Nephron (organoid): Measurements from ENCODE around the gene STX7.

Source experiments
- H3K27ac Mint-ChIP-seq, 3 experiments: 2 replicates each; pipeline ENCODE4 v1.8.0; 2020; ENCODE audit warnings: mixed read lengths in 3 of 3, mild to moderate bottlenecking in 2 of 3, moderate library complexity in 1 of 3
- H3K27me3 Mint-ChIP-seq: 2 replicates; pipeline ENCODE4 v1.8.0; 2021; ENCODE audit warnings: low read depth, mild to moderate bottlenecking, moderate library complexity, mixed read lengths
- H3K36me3 Mint-ChIP-seq: 2 replicates; pipeline ENCODE4 v1.8.0; 2020; ENCODE audit warnings: low read depth, mixed read lengths
- H3K4me1 Mint-ChIP-seq: 2 replicates; pipeline ENCODE4 v1.8.0; 2020; ENCODE audit warnings: mixed read lengths
- H3K4me3 Mint-ChIP-seq, 3 experiments: 2 replicates each; pipeline ENCODE4 v1.8.0; 2020; ENCODE audit warnings: mild to moderate bottlenecking in 3 of 3, mixed read lengths in 3 of 3, moderate library complexity in 2 of 3
- H3K9me3 Mint-ChIP-seq: 2 replicates; pipeline ENCODE4 v1.8.0; 2020; ENCODE audit warnings: mixed read lengths
- TF ChIP-seq, protein P1 (sequence below), 3 experiments: fragments of 200-600 bp; sonication (generic); IDR thresholded peaks; one replicate each; pipeline ENCODE4 v1.5.0; 2021; ENCODE audit warnings: antibody characterized with exemption in 3 of 3; ENCODE audit not compliant: unreplicated experiment in 3 of 3

Gene STX7

DNA sequence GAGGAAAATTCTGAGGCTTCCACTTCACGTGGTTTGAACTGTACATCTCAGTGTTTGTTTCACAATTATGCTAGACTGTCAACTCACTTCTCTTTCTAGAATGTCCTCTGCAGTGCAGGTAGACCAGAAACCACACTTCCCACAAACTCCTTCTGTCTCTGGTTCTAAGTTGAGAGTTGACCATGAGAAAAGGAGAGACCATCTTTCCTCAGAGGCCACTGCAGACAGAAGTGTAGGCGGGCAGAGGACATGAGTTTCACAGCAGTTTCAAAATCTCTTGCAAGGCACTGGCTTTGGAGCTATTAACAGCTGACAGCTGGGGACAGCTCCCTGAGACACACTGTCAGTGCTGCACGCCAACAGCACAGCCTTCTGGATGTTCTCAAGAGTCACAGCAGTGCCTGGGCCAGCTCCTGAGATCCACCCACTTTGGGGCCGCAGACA is 56.2 kb downstream of the STX7 start:
- Mint-ChIP-seq H3K9me3 (peaks cover under 1% of the 10 kb centered on the region), H3K27me3 (no peaks in the 10 kb centered on the region), H3K4me3 (no peak overlapping the region), H3K36me3 (peaks cover 78% of the 10 kb centered on the region), H3K27ac (peak overlapping the region; percentile 19 to 35 (median 20)), H3K4me1 (peaks cover 6% of the 10 kb centered on the region)
- TF ChIP-seq, protein P1, sequence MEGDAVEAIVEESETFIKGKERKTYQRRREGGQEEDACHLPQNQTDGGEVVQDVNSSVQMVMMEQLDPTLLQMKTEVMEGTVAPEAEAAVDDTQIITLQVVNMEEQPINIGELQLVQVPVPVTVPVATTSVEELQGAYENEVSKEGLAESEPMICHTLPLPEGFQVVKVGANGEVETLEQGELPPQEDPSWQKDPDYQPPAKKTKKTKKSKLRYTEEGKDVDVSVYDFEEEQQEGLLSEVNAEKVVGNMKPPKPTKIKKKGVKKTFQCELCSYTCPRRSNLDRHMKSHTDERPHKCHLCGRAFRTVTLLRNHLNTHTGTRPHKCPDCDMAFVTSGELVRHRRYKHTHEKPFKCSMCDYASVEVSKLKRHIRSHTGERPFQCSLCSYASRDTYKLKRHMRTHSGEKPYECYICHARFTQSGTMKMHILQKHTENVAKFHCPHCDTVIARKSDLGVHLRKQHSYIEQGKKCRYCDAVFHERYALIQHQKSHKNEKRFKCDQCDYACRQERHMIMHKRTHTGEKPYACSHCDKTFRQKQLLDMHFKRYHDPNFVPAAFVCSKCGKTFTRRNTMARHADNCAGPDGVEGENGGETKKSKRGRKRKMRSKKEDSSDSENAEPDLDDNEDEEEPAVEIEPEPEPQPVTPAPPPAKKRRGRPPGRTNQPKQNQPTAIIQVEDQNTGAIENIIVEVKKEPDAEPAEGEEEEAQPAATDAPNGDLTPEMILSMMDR (IDR thresholded peaks at IDR 0.05; ENCODE audit: unreplicated experiment in 3 of 3): no peak

DNA sequence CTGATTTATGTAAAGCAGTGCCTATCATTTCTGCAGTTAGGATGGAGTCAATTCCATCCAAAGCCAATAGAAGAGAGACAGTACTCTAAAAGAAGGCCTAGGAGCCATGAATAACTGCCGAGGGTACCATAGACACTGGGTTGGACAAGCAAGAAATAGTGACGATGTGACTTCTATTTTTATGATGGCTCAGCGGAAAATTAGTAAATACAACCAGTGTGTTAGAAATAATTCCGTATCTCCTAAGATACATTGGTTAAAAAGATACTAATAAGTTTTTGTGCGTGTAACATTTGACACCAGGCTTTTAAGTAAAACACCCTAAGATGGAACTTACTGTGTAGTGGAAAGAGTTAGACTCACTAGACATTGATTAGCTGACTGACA is 66.1 kb downstream of the STX7 start:
- no peaks in the 10 kb centered on the region for H3K4me1 Mint-ChIP-seq
- TF ChIP-seq, protein P1 (IDR thresholded peaks at IDR 0.05; ENCODE audit: unreplicated experiment in 3 of 3): no peak
- peaks cover 56% of the 10 kb centered on the region for H3K36me3 Mint-ChIP-seq
- no peak overlapping the region for H3K27ac Mint-ChIP-seq
- H3K9me3 Mint-ChIP-seq: peaks cover 25% of the 10 kb centered on the region
- no peaks in the 10 kb centered on the region for H3K27me3 Mint-ChIP-seq
- no peak overlapping the region for H3K4me3 Mint-ChIP-seq

DNA sequence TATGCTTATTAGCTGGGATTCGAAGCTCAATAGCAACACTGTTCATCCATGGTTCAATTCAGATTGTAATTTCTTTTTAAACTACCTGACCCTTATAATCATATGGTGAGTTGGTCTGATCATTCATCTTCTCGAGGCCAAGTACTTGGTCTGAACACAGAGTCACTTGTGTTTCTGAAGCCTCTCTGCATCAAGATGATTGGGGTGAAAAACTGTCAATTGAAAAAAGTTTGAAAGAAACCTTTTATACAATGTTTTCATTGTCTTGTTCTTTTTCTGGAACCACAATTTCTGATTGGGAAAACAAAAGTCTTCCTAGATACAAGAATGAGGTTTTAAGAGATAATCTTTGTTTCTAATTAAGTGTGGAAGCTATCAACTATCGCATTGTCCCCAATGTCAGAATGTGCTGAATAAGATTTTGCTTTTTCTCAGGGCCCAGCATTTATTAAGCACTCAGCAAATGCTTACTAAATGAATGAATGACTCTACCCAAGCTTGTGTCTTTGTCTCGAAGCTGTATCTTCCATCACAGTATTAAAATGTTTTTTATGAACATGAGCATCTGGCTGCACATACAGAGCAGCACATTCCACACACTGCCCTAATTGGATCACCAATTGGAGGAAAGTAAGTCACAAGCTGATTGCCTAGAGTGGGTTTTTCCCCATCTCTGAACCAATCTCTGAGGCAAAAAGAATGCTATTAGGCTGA is 66.6 kb downstream of the STX7 start:
- Mint-ChIP-seq H3K4me3 (no peak overlapping the region), H3K9me3 (peaks cover 26% of the 10 kb centered on the region), H3K27me3 (no peaks in the 10 kb centered on the region), H3K36me3 (peaks cover 55% of the 10 kb centered on the region), H3K4me1 (no peaks in the 10 kb centered on the region), H3K27ac (no peak overlapping the region)
- TF ChIP-seq, protein P1 (IDR thresholded peaks at IDR 0.05; ENCODE audit: unreplicated experiment in 3 of 3): no peak

DNA sequence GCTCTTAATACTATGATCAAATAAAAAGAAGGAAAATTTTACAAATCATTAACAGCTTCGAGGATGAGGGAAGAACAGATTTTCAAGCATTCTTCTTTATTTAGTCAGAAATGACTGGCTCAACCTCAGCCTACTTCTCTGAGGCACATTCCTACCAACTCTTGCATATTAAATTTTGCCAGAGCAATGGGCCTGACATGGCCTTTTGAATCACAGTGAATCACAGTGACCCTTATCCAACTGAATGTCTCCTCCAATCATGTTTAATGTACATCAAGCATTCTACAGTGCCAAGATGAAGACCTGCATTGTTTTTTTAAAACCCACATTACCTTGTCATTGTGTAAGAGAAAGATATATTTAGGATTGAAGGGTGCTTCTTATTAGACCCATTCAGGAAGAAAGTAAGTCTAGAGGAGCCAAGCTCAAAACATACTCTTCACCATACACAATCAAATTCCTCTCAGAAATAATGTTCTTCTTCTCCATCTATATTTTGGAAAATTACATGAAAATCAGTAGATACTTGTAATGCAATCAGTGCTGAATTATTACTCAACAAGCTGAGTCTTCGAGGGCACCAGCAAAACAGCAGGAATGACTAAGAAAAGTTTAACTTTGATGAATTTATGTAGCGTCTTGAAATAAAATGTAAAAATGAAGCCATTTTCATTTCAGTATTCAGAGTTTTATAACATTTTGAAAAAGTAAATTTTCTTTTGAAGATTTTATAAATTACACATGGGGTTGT is 67.5 kb downstream of the STX7 start:
- TF ChIP-seq, protein P1 (IDR thresholded peaks at IDR 0.05; ENCODE audit: unreplicated experiment in 3 of 3): no peak
- Mint-ChIP-seq H3K27me3 (no peaks in the 10 kb centered on the region), H3K4me1 (no peaks in the 10 kb centered on the region), H3K4me3 (no peak overlapping the region), H3K36me3 (peaks cover 52% of the 10 kb centered on the region), H3K9me3 (peaks cover 30% of the 10 kb centered on the region), H3K27ac (no peak overlapping the region)

DNA sequence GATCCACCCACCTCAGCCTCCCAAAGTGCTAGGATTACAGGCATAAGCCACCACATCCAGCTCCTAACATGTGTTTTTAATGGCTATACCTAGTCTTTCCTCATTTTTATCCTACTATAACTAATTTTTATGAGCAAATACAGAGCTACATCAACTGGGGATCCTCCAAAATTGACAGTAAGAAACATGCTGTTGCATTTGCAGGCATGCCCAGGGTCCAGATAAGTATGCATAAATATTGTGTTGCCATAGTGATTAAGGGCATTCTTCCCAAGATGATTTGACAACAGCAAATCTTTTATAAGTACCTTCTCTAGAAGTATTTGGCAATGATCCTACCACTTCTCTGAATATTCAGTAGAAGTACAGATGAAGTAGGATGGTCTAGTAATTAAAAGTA is 69.7 kb downstream of the STX7 start:
- no peak overlapping the region for H3K27ac Mint-ChIP-seq
- TF ChIP-seq, protein P1 (IDR thresholded peaks at IDR 0.05; ENCODE audit: unreplicated experiment in 3 of 3): no peak
- peaks cover 33% of the 10 kb centered on the region for H3K9me3 Mint-ChIP-seq

More for the DNA sequence above, 69.7 kb downstream of the STX7 start:
- H3K27me3 Mint-ChIP-seq: no peaks in the 10 kb centered on the region
- peaks cover 41% of the 10 kb centered on the region for H3K36me3 Mint-ChIP-seq
- H3K4me3 Mint-ChIP-seq: no peak overlapping the region
- no peaks in the 10 kb centered on the region for H3K4me1 Mint-ChIP-seq
